BLaER1 treated with 17β-estradiol and CSF1 and Interleukin-3, amounts not matched to agents 10 nM and 100 nM (cell line): ENCODE results near the gene TSEN54.

Experiments used
- H3K27ac ChIP-seq, 11 experiments: shearing (Covaris generic); formaldehyde crosslinking; 2 replicates each; pipeline ENCODE4 v1.8.1; 2022
- H3K27me3 ChIP-seq, 11 experiments: shearing (Covaris generic); formaldehyde crosslinking; 2 replicates each; pipeline ENCODE4 v1.8.1; 2022
- H3K36me3 ChIP-seq, 11 experiments: shearing (Covaris generic); formaldehyde crosslinking; 2 replicates each; pipeline ENCODE4 v1.8.1; 2022
- H3K4me1 ChIP-seq, 10 experiments: shearing (Covaris generic); formaldehyde crosslinking; 2 replicates each; pipeline ENCODE4 v1.8.1; 2022
- H3K4me2 ChIP-seq, 11 experiments: shearing (Covaris generic); formaldehyde crosslinking; 2 replicates each; pipeline ENCODE4 v1.8.1; 2022
- H3K4me3 ChIP-seq, 10 experiments: shearing (Covaris generic); formaldehyde crosslinking; 2 replicates each; pipeline ENCODE4 v1.8.1; 2022
- H3K9ac ChIP-seq, 11 experiments: shearing (Covaris generic); formaldehyde crosslinking; 2 replicates each; pipeline ENCODE4 v1.8.1; 2022
- H3K9me3 ChIP-seq, 11 experiments: shearing (Covaris generic); formaldehyde crosslinking; replicated peaks in 1 of 11; 2 replicates each; pipeline ENCODE4 v1.8.1; 2022
- H4K20me1 ChIP-seq, 11 experiments: shearing (Covaris generic); formaldehyde crosslinking; 2 replicates each; pipeline ENCODE4 v1.8.1; 2022
- Cebpa-rat ChIP-seq, 11 experiments: shearing (Covaris generic); IDR thresholded peaks; 2 replicates each; pipeline ENCODE4 v1.8.1; 2022

TSEN54 gene

DNA sequence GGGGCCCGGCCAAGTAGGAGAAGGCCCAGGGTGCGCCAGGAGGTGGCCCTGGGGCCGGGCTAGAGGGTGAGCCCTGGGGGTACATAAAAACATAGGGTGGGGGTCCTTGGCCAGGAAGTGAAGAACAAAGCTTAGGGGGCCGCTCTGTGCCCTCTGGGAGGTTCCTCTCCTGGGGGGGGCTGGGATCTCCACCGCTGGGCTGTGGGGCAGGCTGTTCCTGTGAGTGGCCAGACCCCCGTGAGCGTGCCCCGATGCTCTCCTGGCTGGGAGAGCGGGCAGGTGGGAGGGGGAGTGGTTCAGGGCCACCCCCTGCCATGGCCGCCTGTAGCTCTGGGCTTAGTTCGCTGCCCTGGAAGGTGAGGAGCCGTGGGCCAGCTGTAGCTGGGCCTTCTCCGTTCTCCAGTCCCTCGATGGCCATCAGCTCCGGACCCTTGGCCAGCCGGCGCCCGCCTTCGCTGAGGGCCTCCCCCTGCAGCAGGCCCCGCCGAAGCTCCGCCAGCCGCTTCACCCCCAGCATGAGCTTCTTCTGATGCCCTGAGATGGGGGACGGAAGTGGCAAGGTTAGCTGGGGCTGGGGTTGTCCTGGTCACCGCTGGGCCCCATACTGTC, 13.5 kb upstream of the TSEN54 start:
- Histone ChIP-seq H3K4me1 (peaks cover 35 to 98% (median 94%) of the 10 kb centered on the region in 10 experiments), H3K4me3 (no peak overlapping the region), H3K9me3 (no peaks in the 10 kb centered on the region), H3K36me3 (peaks cover 31 to 94% (median 79%) of the 10 kb centered on the region in 11 experiments; a peak in 21 of 22 replicates), H3K27me3 (no peaks in the 10 kb centered on the region), H3K9ac (peak overlapping the region in 5 of 11 experiments; percentile 7 to 79 (median 38); a peak in 5 of 22 replicates), H4K20me1 (peaks cover 0 to 85% (median 21%) of the 10 kb centered on the region in 11 experiments; a peak in 17 of 22 replicates), H3K27ac (peak overlapping the region in 8 of 11 experiments; percentile 15 to 66 (median 34); a peak in 16 of 22 replicates), H3K4me2 (peak overlapping the region in 8 of 11 experiments; percentile 15 to 77 (median 64); a peak in 9 of 22 replicates)
- no peak for TF ChIP-seq Cebpa-rat (IDR thresholded peaks at IDR 0.05)

DNA sequence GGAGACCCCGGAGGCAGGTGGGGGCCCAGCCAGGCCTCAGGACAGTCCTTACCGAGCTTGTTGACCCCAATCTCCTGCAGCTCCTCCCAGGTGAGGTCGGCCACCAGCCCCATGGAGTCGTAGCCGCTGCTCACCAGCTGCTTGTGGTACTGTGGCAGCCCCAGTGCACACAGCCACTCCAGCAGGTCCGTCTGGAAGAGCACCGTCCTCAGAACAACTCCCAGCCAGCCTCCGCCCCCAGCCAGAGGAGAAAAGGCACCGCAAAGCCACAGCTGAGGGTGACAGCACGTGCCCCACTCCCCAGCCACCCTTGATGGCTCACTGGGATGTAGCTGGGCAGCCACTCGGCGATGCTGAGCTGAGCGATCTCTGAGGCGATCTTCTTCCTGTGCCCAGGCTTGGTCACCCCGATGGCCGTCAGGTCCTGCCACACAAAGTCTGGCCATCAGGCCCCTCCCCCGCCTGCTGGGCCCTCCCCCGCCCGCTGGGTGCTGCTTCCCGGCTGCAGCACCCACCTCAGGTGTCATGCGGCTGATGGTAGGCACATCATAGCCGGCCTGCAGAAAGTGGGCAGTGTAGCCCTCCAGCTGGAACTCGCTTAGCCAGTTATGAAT, 12.9 kb upstream of the TSEN54 start:
- Histone ChIP-seq H3K36me3 (peaks cover 27 to 96% (median 79%) of the 10 kb centered on the region in 11 experiments; a peak in 21 of 22 replicates), H3K27me3 (no peaks in the 10 kb centered on the region), H3K4me2 (peak overlapping the region in 9 of 11 experiments; percentile 7 to 77 (median 63); a peak in 13 of 22 replicates), H4K20me1 (peaks cover 0 to 89% (median 23%) of the 10 kb centered on the region in 11 experiments; a peak in 19 of 22 replicates), H3K9me3 (no peaks in the 10 kb centered on the region), H3K4me3 (no peak overlapping the region), H3K9ac (peak overlapping the region in 4 of 11 experiments; percentile 8 to 79 (median 40); a peak in 4 of 22 replicates), H3K4me1 (peaks cover 29 to 98% (median 94%) of the 10 kb centered on the region in 10 experiments), H3K27ac (peak overlapping the region in 8 of 11 experiments; percentile 15 to 66 (median 34); a peak in 15 of 22 replicates)
- TF ChIP-seq Cebpa-rat (IDR thresholded peaks at IDR 0.05), result no peak

DNA sequence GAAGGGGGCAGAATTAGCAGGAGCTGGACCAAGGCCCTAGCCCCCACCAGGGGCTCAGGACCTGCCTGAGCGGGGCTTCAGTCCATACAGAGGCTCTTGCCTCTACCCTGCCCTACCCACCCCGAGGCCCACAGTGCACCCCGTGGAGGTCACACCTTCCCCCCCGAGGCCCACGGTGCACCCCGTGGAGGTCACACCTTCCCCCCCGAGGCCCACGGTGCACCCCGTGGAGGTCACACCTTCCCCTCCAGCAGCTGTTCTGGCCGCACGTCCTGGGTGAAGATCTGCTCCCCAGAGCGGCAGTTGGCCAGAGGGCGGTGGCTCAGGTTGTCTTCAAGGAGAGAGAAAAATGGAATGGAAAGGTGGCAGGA, 12.4 kb upstream of the TSEN54 start:
- peak overlapping the region in 9 of 11 experiments; percentile 36 to 77 (median 63); a peak in 15 of 22 replicates for H3K4me2 ChIP-seq

DNA sequence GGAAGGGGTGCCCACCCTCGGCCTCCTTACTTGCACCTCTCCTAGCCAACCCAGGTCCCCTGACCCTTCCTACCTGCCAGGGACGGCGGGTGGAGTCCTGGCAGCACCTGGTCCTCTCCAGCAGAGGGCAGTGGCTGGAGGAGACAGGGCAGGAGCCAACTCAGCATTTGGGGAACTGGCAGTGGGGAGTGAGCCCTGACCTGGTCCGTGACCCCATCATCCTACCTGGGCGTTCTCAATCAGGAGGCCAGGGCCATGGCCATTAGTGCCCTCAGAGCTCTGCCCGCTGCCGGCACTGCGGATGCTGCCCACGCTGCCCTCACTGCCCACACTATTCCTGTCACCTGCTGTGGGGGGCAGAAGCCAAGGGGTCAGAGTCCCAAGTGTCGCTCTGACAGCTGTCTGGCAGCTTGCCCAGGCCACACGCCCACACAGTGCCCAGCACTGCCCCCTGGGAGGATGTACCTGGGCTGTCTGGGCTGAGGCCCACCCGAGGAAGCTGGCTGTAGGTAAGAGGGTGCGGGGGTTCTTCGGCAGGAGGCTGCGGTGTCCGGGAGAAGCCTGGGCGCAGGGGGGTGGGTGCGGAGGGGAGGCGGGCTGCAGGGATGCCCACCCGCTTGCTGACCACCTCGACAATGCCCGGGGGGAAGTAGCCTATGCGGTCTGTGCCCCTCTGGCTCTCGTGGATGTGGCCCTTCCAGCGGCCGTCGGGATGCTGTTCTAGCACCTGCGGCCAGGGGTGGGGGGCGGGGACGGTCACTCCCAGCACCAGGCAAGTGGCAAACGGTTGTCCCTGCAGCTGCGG, 11.8 kb upstream of the TSEN54 start:
- peak overlapping the region in 2 of 11 experiments; percentile 10 to 33; a peak in 2 of 22 replicates for H3K9ac ChIP-seq
- no peaks in the 10 kb centered on the region for H3K9me3 ChIP-seq
- H3K27ac ChIP-seq, result peak overlapping the region in 1 of 11 experiments; percentile 19; a peak in 1 of 22 replicates
- no peak for TF ChIP-seq Cebpa-rat (IDR thresholded peaks at IDR 0.05)
- peaks cover 20 to 97% (median 85%) of the 10 kb centered on the region in 11 experiments; a peak in 21 of 22 replicates for H3K36me3 ChIP-seq
- peaks cover 18 to 98% (median 94%) of the 10 kb centered on the region in 10 experiments for H3K4me1 ChIP-seq
- no peak overlapping the region for H3K4me3 ChIP-seq
- peaks cover 0 to 89% (median 34%) of the 10 kb centered on the region in 11 experiments; a peak in 19 of 22 replicates for H4K20me1 ChIP-seq
- no peaks in the 10 kb centered on the region for H3K27me3 ChIP-seq
- peak overlapping the region; percentile 36 to 77 (median 63); a peak in 18 of 22 replicates for H3K4me2 ChIP-seq

More for the DNA sequence above, 12.4 kb upstream of the TSEN54 start:
- no peak for TF ChIP-seq Cebpa-rat (IDR thresholded peaks at IDR 0.05)
- peaks cover 25 to 97% (median 85%) of the 10 kb centered on the region in 11 experiments; a peak in 21 of 22 replicates for H3K36me3 ChIP-seq
- H3K27ac ChIP-seq, result peak overlapping the region in 3 of 11 experiments; percentile 19 to 66 (median 32); a peak in 1 of 22 replicates
- H4K20me1 ChIP-seq, result peaks cover 0 to 89% (median 28%) of the 10 kb centered on the region in 11 experiments; a peak in 19 of 22 replicates
- H3K4me3 ChIP-seq, result no peak overlapping the region
- H3K9ac ChIP-seq, result no peak overlapping the region; a peak in 1 of 22 replicates
- H3K27me3 ChIP-seq, result no peaks in the 10 kb centered on the region
- H3K9me3 ChIP-seq, result no peaks in the 10 kb centered on the region
- H3K4me1 ChIP-seq, result peaks cover 23 to 98% (median 94%) of the 10 kb centered on the region in 10 experiments

DNA sequence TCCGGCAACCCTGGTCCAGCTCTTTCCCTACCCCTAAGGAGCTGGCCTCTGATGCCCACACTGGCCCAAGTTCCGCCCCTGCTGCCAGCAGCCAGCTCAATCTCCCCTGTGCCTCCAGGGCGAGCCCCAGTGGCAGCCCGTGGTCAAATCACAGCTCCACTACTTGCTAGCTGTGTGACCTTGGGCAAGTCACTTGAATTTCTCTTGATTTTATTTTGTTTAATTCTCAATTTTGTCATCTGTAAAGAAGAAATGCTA, 11.2 kb upstream of the TSEN54 start:
- Histone ChIP-seq H3K4me1 (peaks cover 13 to 98% (median 93%) of the 10 kb centered on the region in 10 experiments; a peak in 19 of 20 replicates), H3K9me3 (no peaks in the 10 kb centered on the region), H4K20me1 (peaks cover 0 to 90% (median 39%) of the 10 kb centered on the region in 11 experiments; a peak in 19 of 22 replicates), H3K9ac (peak overlapping the region in 1 of 11 experiments; percentile 10; a peak in 1 of 22 replicates), H3K4me3 (no peak overlapping the region), H3K27ac (no peak overlapping the region), H3K4me2 (peak overlapping the region in 8 of 11 experiments; percentile 50 to 77 (median 64); a peak in 14 of 22 replicates), H3K36me3 (peaks cover 15 to 97% (median 84%) of the 10 kb centered on the region in 11 experiments; a peak in 21 of 22 replicates), H3K27me3 (no peaks in the 10 kb centered on the region)
- TF ChIP-seq Cebpa-rat (IDR thresholded peaks at IDR 0.05), result no peak

DNA sequence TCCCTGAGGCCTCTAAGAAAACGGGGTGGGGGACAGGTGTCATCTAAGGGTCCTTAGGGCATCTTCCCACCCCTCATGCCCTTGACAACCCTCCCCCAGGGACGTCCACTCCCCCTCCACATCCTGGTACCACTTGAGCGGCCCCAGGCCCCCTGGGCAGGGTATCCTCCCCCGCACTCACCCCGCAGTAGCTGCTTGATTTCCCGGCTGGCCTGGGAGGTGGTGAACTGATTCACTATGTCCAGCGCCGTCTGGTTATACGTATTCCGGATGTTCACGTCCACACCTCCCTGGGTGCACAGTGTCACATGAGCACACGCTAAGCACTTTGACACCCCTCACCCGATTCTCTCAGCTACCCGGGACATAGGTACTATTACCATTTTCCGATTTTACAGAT, 10.7 kb upstream of the TSEN54 start:
- Histone ChIP-seq H3K4me3 (no peak overlapping the region), H3K4me2 (peak overlapping the region in 9 of 11 experiments; percentile 2 to 77 (median 38); a peak in 15 of 22 replicates), H4K20me1 (peaks cover 0 to 90% (median 45%) of the 10 kb centered on the region in 11 experiments; a peak in 17 of 22 replicates), H3K9ac (peak overlapping the region in 3 of 11 experiments; percentile 9 to 26 (median 18); a peak in 2 of 22 replicates), H3K4me1 (peaks cover 11 to 98% (median 92%) of the 10 kb centered on the region in 10 experiments; a peak in 19 of 20 replicates), H3K27me3 (no peaks in the 10 kb centered on the region), H3K27ac (no peak overlapping the region), H3K9me3 (no peaks in the 10 kb centered on the region), H3K36me3 (peaks cover 11 to 97% (median 81%) of the 10 kb centered on the region in 11 experiments; a peak in 21 of 22 replicates)
- TF ChIP-seq Cebpa-rat (IDR thresholded peaks at IDR 0.05), result no peak

DNA sequence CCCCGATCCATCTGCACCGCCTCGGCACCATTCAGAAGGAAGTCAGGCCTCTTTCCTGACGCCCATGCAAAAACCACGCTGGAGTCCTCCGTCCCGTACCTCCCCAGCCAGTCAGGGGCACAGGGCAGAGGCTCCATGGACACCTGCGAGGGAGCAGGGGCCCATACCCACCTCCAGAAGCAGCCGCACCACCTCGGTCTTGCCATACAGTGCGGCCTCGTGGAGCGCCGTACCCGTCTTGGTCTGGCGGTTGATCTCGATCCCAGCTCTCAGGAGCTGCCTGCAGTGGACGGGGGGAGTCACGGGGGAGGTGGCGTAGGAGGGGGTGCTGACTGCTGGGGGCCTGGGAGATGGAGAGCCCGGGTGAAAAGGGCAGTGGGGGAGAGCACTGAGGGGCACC, 10.2 kb upstream of the TSEN54 start:
- Histone ChIP-seq H3K4me1 (peaks cover 8 to 98% (median 91%) of the 10 kb centered on the region in 10 experiments; a peak in 19 of 20 replicates), H3K9me3 (no peaks in the 10 kb centered on the region), H3K27ac (no peak overlapping the region; a peak in 1 of 22 replicates), H4K20me1 (peaks cover 0 to 90% (median 50%) of the 10 kb centered on the region in 11 experiments; a peak in 17 of 22 replicates), H3K27me3 (no peaks in the 10 kb centered on the region), H3K4me2 (peak overlapping the region in 9 of 11 experiments; percentile 2 to 77 (median 38); a peak in 15 of 22 replicates), H3K36me3 (peaks cover 6 to 97% (median 80%) of the 10 kb centered on the region in 11 experiments; a peak in 21 of 22 replicates), H3K4me3 (no peak overlapping the region), H3K9ac (peak overlapping the region in 3 of 11 experiments; percentile 9 to 26 (median 18); a peak in 1 of 22 replicates)
- no peak for TF ChIP-seq Cebpa-rat (IDR thresholded peaks at IDR 0.05)

DNA sequence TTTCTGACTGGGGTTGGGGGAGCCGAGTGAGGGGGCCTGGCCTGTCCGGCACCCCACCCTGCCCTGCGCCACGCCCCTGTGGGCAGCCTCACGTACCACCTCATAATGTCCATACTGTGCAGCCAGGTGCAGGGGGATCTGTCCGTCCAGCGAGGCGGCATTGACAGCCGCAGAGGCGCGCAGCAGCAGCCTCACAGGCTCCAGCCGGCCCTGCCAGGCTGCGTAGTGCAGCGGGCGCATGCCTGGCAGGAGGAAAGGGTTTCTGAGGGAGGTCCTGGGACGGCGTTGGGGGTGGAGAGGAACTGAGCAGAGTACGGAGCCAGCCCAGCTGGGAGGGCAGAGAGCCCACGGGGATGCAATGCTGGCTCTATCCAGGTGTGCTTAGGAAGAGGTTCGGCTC, 9.4 kb upstream of the TSEN54 start:
- no peak for TF ChIP-seq Cebpa-rat (IDR thresholded peaks at IDR 0.05)
- peaks cover 0 to 92% (median 57%) of the 10 kb centered on the region in 11 experiments; a peak in 17 of 22 replicates for H4K20me1 ChIP-seq
- peaks cover 6 to 97% (median 80%) of the 10 kb centered on the region in 11 experiments; a peak in 21 of 22 replicates for H3K36me3 ChIP-seq
- peak overlapping the region in 8 of 11 experiments; percentile 2 to 77 (median 50); a peak in 9 of 22 replicates for H3K4me2 ChIP-seq
- no peak overlapping the region for H3K9ac ChIP-seq
- no peak overlapping the region for H3K27ac ChIP-seq
- H3K4me3 ChIP-seq, result no peak overlapping the region
- H3K9me3 ChIP-seq, result no peaks in the 10 kb centered on the region
- no peaks in the 10 kb centered on the region for H3K27me3 ChIP-seq
- H3K4me1 ChIP-seq, result peaks cover 11 to 98% (median 90%) of the 10 kb centered on the region in 10 experiments
